NOMO-1 treated with DMSO at 0.1 percent for 48 hours (cell line): ENCODE data around the gene TXNRD3.
"Not testable (repeated sequence)": the region's sequence is repeated elsewhere in the genome, so short reads cannot be mapped to it uniquely, and the experiment has no call there.

ENCODE experiments used
- DNase-seq: peaks from one replicate; lab custom pipeline; 2025; ENCODE audit not compliant: unreplicated experiment; lab: John Stamatoyannopoulos, UW

TXNRD3 gene

DNA sequence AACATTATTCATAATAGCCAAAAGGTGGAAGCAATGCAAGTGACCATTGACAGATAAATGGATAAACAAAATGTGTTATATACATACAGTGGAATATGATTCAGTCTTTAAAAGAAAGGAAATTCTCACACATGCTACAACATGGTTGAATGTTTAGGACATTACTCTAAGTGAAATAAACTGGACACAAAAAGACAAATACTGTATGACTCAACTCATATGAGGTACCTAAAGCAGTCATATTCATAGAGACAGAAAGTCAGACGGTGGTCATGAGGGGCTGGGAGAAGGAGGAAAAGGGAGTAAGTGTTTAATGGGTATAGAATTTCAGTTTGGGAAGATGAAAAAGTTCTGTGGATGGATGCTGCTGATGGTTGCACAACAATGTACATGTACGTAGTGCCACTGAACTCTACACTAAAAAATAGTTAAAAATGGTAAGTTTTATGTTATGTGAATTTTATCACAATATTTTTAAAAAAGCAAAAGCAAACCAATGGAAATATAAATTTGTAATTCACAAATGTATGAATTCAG lies 5.3 kb downstream of the TXNRD3 start:
- DNase-seq = no peak

GRCh38 chr3:126646674-126647073 lies 8.2 kb downstream of the TXNRD3 start:
- DNase-seq = no peak

DNA sequence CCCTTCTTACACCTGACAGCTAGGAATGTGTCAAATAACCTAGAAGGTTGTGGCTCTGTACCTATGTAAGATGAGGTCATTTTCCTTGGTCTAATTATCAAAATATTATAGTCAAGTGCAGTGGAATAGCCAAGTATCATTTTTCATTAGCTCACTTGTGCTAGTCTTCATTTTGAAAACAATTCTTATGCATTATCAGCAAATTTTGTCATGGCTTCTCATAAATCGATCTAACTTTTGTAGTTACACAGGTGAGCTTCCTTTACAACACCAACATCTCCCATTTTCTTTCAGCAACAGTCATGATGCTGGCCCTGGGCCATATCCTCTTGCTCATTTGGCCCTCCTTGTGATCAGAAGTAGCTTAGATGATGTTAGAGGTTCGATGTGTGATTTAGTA lies 10.3 kb downstream of the TXNRD3 start:
- DNase-seq = no peak

GRCh38 chr3:126638790-126639189 lies 16.1 kb downstream of the TXNRD3 start:
- DNase-seq = no peak

- DNase-seq = no peak
Measured at GRCh38 chr3:126636436-126636835, 18.5 kb downstream of the TXNRD3 start.

- no peak for DNase-seq
Measured at GRCh38 chr3:126634803-126635202, 20.1 kb downstream of the TXNRD3 start.

- no peak for DNase-seq
Measured at GRCh38 chr3:126630020-126630419, 24.9 kb downstream of the TXNRD3 start.

GRCh38 chr3:126625735-126626134 lies 29.2 kb downstream of the TXNRD3 start:
- not testable (repeated sequence) for DNase-seq

DNA sequence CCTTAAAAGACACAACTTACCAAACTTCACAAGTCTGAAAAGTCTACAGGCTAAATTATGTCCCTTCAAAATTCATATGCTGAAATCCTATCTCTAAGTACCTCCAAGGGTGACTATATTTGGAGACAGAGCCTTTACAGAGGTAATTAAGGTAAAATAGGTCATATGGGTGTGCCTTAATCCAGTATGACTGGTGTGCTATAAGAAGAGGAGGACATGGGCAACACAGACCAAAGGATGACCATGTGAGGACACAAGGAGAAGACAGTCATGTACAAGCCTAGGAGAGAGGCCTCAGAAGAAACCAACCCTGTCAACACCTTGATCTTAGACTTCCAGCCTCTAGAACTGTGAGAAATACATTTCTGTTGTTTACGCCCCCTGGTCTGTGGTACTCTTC lies 32.2 kb downstream of the TXNRD3 start:
- DNase-seq = no peak

DNA sequence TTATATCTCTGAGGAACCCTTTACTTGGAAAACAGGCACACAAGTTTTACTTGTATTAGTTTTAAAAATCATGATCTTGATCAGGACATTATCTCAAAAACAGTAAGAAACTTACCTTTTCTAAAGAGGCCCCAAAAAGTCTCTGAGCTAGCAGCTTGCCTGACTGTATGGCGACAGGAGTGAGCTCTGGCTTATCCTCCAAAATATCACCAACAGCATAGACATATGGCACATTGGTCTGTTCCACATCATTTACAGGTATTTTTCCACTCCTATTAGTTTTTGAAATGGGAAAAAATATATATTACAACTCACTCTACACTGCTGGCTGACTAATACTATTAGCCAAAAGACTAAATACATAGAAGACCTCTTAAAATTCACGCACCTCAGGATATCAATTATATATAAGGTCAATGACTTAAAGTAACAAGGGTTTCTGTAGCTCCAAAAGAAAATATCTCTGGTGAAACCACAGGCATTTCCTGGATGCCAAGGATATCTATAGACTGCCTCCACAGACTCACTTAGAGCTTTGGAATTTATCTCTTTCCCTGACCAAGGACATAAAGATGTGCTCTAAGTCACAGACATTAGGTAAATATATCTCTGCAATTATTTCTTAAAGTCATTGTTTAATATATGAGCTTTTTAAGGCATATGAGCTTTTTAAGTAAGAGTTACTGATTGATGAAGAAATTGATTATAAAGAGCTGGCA lies 33.1 kb downstream of the TXNRD3 start:
- no peak for DNase-seq

- no peak for DNase-seq
Measured at GRCh38 chr3:126621171-126621570, 33.8 kb downstream of the TXNRD3 start.

DNA sequence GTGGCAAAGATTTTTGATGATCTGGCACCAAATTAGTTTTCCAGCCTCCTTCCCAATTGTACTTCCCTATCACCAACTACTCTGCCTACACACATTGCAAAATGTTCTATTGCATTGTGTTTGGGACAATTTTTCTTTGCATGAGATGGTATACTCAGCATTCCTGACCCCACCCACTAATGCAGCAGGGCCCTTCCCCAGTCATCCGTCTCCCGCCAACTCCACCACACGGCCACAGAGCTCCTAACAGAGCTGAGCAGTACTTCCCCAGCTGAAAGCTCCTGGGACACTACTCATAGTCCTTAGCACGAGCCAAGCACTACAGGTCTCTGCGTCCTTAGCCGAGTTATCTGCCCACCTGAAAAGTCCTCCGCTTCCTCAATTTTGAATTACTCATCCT lies 34.2 kb downstream of the TXNRD3 start:
- no peak for DNase-seq

DNA sequence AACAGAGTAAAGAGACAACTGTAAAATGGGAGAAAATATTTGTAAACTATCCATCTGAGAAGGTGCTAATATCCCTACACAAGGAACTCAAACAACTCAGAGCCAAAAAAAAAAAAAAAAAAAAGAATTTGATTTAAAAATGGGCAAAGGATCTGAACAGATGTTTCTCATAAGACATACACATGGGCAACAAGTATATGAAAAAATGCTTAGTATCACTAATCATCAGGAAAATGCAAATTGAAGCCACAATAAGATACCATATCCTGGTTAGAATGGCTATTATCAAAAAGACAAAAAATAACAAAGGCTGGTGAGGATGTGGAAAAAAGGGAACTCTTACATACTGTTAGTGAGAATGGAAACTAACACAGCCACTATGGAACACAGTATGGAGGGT lies 36.2 kb downstream of the TXNRD3 start:
- DNase-seq = no peak

DNA sequence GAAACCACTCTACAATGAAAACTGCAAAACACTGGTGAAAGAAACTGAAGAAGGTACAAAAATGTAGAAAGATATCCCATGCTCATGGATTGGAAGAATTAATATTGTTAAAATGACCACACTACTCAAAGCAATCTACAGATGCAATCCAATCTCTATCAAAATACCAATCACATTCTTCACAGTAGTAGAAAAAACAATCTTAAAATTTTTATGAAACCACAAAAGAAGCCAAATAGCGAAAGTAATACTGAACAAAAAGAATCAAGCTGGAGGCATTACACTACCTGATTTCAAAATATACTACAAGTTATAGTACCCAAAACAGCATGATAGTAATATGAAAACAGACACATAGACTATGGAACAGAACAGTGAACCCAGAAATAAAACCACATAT lies 36.9 kb downstream of the TXNRD3 start:
- DNase-seq = no peak

DNA sequence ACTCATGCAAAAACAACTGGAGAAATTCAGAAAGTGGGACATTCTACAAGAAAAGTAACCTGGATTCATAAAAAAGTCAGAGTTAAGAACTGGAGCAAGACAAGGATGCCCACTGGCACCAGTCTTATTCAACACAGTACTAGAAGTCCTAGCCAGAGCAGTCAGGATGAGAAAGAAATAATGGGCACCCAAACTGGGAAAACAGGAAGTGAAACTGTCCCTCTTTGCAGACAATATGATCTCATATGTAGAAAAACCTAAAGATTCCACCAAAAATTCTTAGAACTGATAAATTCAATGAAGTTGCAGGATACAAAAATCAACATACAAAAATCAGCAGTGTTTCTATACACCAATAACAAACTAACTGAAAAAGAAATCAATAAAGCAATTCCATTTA lies 37.4 kb downstream of the TXNRD3 start:
- DNase-seq = peak; percentile 14

GRCh38 chr3:126616931-126617330 lies 38.0 kb downstream of the TXNRD3 start:
- no peak for DNase-seq

- no peak for DNase-seq
Measured at GRCh38 chr3:126613479-126614188, 41.3 kb downstream of the TXNRD3 start.

DNA sequence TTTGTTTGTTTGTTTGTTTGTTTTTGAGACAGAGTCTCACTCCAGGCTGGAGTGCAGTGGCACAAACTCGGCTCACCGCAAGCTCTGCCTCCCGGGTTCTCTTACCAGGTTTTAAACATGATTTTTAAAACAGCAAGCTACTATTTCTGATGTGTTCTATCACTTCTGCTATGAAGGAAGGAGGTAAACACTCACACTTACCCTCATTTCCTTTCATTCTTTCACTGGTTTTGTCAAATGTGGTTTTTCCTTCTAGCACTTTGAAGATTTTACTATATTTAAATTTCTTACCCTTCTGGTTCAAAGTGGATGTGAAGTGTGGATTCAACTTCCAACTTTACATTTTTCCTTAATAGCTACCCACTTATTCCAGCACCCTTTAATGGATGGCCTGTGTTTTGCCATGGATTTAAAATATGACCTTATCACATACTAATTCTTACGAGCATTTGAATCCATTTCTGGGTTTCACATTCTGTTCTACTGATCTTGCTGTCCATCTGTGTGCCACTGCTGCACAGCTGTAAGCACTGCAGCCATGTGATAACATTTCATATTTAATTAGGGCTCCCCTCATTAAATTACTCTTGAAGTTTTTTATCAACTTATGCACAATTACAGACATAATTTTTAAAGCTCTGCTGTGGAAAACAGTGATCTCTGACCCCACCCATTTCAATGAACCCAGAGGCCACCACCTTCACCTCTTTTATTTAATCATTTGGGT lies 42.3 kb downstream of the TXNRD3 start:
- no peak for DNase-seq

DNA sequence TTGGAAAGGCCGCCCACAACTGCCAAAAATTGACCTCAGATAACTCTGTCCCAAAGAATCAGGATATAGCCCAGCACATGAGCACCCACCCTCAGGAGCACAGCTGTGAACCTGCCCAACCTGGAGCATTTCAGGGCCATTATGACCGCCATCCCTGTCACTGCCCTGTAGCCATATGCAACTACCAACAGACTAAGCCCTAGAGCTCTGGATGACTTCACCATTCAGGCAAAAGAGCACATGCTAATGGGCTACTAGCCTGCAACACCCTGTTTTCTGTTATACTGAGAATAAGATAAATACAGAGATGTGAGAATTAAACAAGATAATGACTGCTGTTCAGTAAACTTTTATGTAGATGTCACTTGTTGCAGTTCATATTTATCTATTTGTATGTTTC lies 45.0 kb downstream of the TXNRD3 start:
- no peak for DNase-seq

GRCh38 chr3:126607214-126607908 lies 47.6 kb downstream of the TXNRD3 start:
- DNase-seq = peak; percentile 72

GRCh38 chr3:126606001-126606400 lies 48.9 kb downstream of the TXNRD3 start:
- DNase-seq = no peak
